ENCODE data around the gene CTU1. TPM values are rescaled to one million over a fixed set of nuclear protein-coding genes. Genes with fewer than 3 reads are reported as not detected.

Gene CTU1
- total RNA-seq, 3 donors from 2014 or later: 4.3 to 8.1 (median 4.8) TPM

GRCh38 chr19:51124729-51125128 is 16.5 kb upstream of the CTU1 start, which contains the start of gene SIGLEC9:
Gene SIGLEC9, plus strand, starts transcription at chr19:51124906. Its CDS starts 69 bp downstream, at chr19:51124975.
- H3K4me1 ChIP-seq (ENCODE audit: low read depth): peaks cover 4% of the 10 kb centered on the region
- TF ChIP-seq, protein P1, sequence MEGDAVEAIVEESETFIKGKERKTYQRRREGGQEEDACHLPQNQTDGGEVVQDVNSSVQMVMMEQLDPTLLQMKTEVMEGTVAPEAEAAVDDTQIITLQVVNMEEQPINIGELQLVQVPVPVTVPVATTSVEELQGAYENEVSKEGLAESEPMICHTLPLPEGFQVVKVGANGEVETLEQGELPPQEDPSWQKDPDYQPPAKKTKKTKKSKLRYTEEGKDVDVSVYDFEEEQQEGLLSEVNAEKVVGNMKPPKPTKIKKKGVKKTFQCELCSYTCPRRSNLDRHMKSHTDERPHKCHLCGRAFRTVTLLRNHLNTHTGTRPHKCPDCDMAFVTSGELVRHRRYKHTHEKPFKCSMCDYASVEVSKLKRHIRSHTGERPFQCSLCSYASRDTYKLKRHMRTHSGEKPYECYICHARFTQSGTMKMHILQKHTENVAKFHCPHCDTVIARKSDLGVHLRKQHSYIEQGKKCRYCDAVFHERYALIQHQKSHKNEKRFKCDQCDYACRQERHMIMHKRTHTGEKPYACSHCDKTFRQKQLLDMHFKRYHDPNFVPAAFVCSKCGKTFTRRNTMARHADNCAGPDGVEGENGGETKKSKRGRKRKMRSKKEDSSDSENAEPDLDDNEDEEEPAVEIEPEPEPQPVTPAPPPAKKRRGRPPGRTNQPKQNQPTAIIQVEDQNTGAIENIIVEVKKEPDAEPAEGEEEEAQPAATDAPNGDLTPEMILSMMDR (IDR thresholded peaks at IDR 0.05): no peak
- ATAC-seq (peak; percentile 13), DNase-seq (peak in 2 of 3 donors; percentile 30 to 69)
- intact Hi-C loops (cut with DNase I, micrococcal nuclease): no loop called here
- no peak within 1 kb of the TSS for H3K4me3 ChIP-seq
- H3K36me3 ChIP-seq (ENCODE audit: low read depth): no peaks in the 10 kb centered on the region
- H3K9me3 ChIP-seq: no peaks in the 10 kb centered on the region

- TF ChIP-seq, protein P1 (IDR thresholded peaks at IDR 0.05): no peak
- ATAC-seq (no peak), DNase-seq (peak in 1 of 3 donors; percentile 33)
- Histone ChIP-seq H3K4me3 (no peak overlapping the region), H3K4me1 (ENCODE audit: low read depth) (peaks cover 4% of the 10 kb centered on the region), H3K9me3 (no peaks in the 10 kb centered on the region), H3K36me3 (ENCODE audit: low read depth) (no peaks in the 10 kb centered on the region)
- intact Hi-C loops (cut with DNase I, micrococcal nuclease): no loop called here
These were observed 16.0 kb upstream of the CTU1 start for GRCh38 chr19:51124216-51124615.

- Histone ChIP-seq H3K4me3 (no peak overlapping the region), H3K36me3 (ENCODE audit: low read depth) (no peaks in the 10 kb centered on the region), H3K4me1 (ENCODE audit: low read depth) (peaks cover 3% of the 10 kb centered on the region), H3K9me3 (no peaks in the 10 kb centered on the region)
- ATAC-seq (no peak), DNase-seq (peak in 1 of 3 donors; percentile 41)
- intact Hi-C loops (cut with DNase I, micrococcal nuclease): no loop called here
- TF ChIP-seq, protein P1 (IDR thresholded peaks at IDR 0.05): no peak
These were observed 15.6 kb upstream of the CTU1 start for GRCh38 chr19:51123802-51124201.

DNA sequence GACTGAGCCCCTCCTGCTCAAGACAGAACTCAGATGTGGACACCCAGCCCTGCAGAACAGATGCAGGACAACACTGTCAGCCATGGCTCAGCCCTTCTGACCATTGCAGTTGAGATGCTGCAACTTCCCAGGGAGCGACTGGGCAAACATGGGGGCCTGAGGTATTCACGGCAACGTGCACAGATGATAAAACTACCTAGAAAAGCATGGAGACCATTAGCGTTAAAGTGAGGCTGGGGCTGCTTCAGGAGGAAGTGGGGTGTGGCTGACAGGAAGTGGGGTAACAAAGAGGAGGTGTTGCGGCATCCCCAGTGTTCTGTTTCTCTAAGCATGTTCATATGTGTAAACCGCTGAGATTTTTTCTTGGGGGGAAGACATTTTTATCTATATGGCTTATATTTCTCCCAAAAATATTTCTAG is 15.2 kb upstream of the CTU1 start:
- H3K36me3 ChIP-seq (ENCODE audit: low read depth): no peaks in the 10 kb centered on the region
- TF ChIP-seq, protein P1 (IDR thresholded peaks at IDR 0.05): no peak
- intact Hi-C loops (cut with DNase I, micrococcal nuclease): no loop called here
- H3K4me3 ChIP-seq: no peak overlapping the region
- ATAC-seq (peak; percentile 59), DNase-seq (peak in 1 of 3 donors; percentile 53)
- H3K4me1 ChIP-seq (ENCODE audit: low read depth): no peaks in the 10 kb centered on the region
- no peaks in the 10 kb centered on the region for H3K9me3 ChIP-seq

GRCh38 chr19:51122112-51122981 is 14.1 kb upstream of the CTU1 start:
- Histone ChIP-seq H3K4me1 (ENCODE audit: low read depth) (no peaks in the 10 kb centered on the region), H3K4me3 (no peak overlapping the region), H3K9me3 (no peaks in the 10 kb centered on the region), H3K36me3 (ENCODE audit: low read depth) (no peaks in the 10 kb centered on the region)
- intact Hi-C loops (cut with DNase I, micrococcal nuclease): no loop called here
- ATAC-seq: no peak
- DNase-seq: peak in 1 of 3 donors; percentile 48
- TF ChIP-seq, protein P1 (IDR thresholded peaks at IDR 0.05): no peak
